PC-9 (cell line): ENCODE measurements around the gene USP1. TPM values are rescaled to one million over a fixed set of nuclear protein-coding genes. Genes with fewer than 3 reads are reported as not detected.

ENCODE experiments used
- Bru-seq: library from RNA; stranded (reverse); fragments of 400-500 nt; gene quantifications from one replicate; lab custom pipeline; 2021; lab: Mats Ljungman, UMichigan
- BruChase-seq, 2 experiments: library from RNA; stranded (reverse); fragments of 400-500 nt; gene quantifications; one replicate each; lab custom pipeline; 2021; lab: Mats Ljungman, UMichigan
- BruUV-seq: library from RNA; stranded (reverse); fragments of 400-500 nt; replicated peaks from 2 replicates; lab custom pipeline; 2021; lab: Mats Ljungman, UMichigan
- CTCF ChIA-PET: fragments of 300-600 bp; sonication (Branson Sonifier 250); formaldehyde crosslinking; loops from one replicate; lab custom pipeline; 2022; ENCODE audit warnings: antibody characterized with exemption; lab: Charles Lee
- POLR2A ChIA-PET: fragments of 300-600 bp; sonication (Branson Sonifier 250); formaldehyde crosslinking; loops from one replicate; lab custom pipeline; 2022; ENCODE audit warnings: antibody characterized with exemption; ENCODE audit not compliant: unreplicated experiment; lab: Charles Lee
- DNase-seq, 2 experiments: peaks; one replicate each; pipeline versions ENCODE4 v3.0.0 to v3.0.0-alpha.2; 2015 to 2022; ENCODE audit warnings: mixed read lengths in 1 of 2
- H2AFZ ChIP-seq: fragments of 200-600 bp; sonication (generic); 2 replicates; pipeline ENCODE4 v1.8.1; 2017; ENCODE audit warnings: antibody characterized with exemption
- H3F3A ChIP-seq: fragments of 200-600 bp; sonication (generic); 2 replicates; pipeline ENCODE4 v1.8.1; 2017; ENCODE audit warnings: antibody characterized with exemption, mild to moderate bottlenecking, low read depth; ENCODE audit not compliant: insufficient read depth
- H3K27ac ChIP-seq: fragments of 200-600 bp; sonication (generic); 2 replicates; pipeline ENCODE4 v1.6.1; 2016; ENCODE audit warnings: mixed run types
- H3K27me3 ChIP-seq: fragments of 200-600 bp; sonication (generic); 2 replicates; pipeline ENCODE4 v1.6.1; 2016; ENCODE audit warnings: low read depth, mixed run types; ENCODE audit not compliant: insufficient read depth
- H3K36me3 ChIP-seq: fragments of 200-600 bp; sonication (generic); 2 replicates; pipeline ENCODE4 v1.6.1; 2016; ENCODE audit warnings: low read depth, mixed run types
- H3K4me1 ChIP-seq: fragments of 200-600 bp; sonication (generic); replicated peaks from 2 replicates; pipeline ENCODE4 v1.6.1; 2016; ENCODE audit warnings: mixed run types; ENCODE audit not compliant: insufficient read depth
- H3K4me2 ChIP-seq: fragments of 200-600 bp; sonication (generic); 2 replicates; pipeline ENCODE4 v1.6.1; 2017; ENCODE audit warnings: mixed run types
- H3K4me3 ChIP-seq: fragments of 200-600 bp; sonication (generic); 2 replicates; pipeline ENCODE4 v1.6.1; 2016; ENCODE audit warnings: mixed run types
- H3K79me2 ChIP-seq: fragments of 200-600 bp; sonication (generic); 2 replicates; pipeline ENCODE4 v1.6.1; 2017; ENCODE audit warnings: low read depth, mixed run types
- H3K9me2 ChIP-seq: fragments of 200-600 bp; sonication (generic); 2 replicates; pipeline ENCODE4 v1.8.1; 2017; ENCODE audit warnings: mild to moderate bottlenecking; ENCODE audit not compliant: insufficient read depth
- H3K9me3 ChIP-seq: fragments of 200-600 bp; sonication (generic); 2 replicates; pipeline ENCODE4 v1.8.1; 2016; ENCODE audit warnings: low read depth; ENCODE audit not compliant: insufficient read depth
- H4K20me1 ChIP-seq: fragments of 200-600 bp; sonication (generic); 2 replicates; pipeline ENCODE4 v1.8.1; 2017; ENCODE audit not compliant: insufficient read depth
- EZH2 ChIP-seq: fragments of 200-600 bp; sonication (generic); IDR thresholded peaks from 2 replicates; pipeline ENCODE4 v1.8.0; 2017; ENCODE audit warnings: antibody characterized with exemption, low read depth
- intact Hi-C: fragments of 100-400 bp; cut with micrococcal nuclease; formaldehyde crosslinking; loops from one replicate; pipeline ENCODE4 v1.10.0; 2022; ENCODE audit not compliant: unreplicated experiment
- long read RNA-seq: library from polyadenylated mRNA; stranded (forward); transcript quantifications from one replicate; pipeline ENCODE4 v2.0.0, GENCODE V29; 2022
- total RNA-seq: library from RNA; stranded (reverse); gene quantifications from 2 replicates; pipeline ENCODE4 v1.2.3, GENCODE V29; 2021
- TF ChIP-seq, protein P1 (sequence below): fragments of 200-600 bp; sonication (generic); conservative IDR thresholded peaks from 2 replicates; pipeline ENCODE4 v1.6.1; 2017; ENCODE audit warnings: mixed run types, antibody characterized with exemption, mild to moderate bottlenecking, moderate library complexity

USP1 gene, protein sequence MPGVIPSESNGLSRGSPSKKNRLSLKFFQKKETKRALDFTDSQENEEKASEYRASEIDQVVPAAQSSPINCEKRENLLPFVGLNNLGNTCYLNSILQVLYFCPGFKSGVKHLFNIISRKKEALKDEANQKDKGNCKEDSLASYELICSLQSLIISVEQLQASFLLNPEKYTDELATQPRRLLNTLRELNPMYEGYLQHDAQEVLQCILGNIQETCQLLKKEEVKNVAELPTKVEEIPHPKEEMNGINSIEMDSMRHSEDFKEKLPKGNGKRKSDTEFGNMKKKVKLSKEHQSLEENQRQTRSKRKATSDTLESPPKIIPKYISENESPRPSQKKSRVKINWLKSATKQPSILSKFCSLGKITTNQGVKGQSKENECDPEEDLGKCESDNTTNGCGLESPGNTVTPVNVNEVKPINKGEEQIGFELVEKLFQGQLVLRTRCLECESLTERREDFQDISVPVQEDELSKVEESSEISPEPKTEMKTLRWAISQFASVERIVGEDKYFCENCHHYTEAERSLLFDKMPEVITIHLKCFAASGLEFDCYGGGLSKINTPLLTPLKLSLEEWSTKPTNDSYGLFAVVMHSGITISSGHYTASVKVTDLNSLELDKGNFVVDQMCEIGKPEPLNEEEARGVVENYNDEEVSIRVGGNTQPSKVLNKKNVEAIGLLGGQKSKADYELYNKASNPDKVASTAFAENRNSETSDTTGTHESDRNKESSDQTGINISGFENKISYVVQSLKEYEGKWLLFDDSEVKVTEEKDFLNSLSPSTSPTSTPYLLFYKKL
- 42.1 and 50.3 TPM in 2 replicates for total RNA-seq
- Bru-seq, nascent RNA: percentile 97 among the genes with signal in this experiment
- BruChase-seq, experiment 1, labeled RNA remaining after a 2-hour chase: percentile 96 among the genes with signal in this experiment
- BruChase-seq, experiment 2, labeled RNA remaining after a 6-hour chase: percentile 98 among the genes with signal in this experiment
- long read RNA-seq, transcript USP1-201 (9 exons, 3,996 nt): major isoform, 65 of 83 reads
- long read RNA-seq, partial matches to known transcripts: 8 of 83 reads
- long read RNA-seq, other reads (novel, unspliced or antisense): 8 of 83 reads

DNA sequence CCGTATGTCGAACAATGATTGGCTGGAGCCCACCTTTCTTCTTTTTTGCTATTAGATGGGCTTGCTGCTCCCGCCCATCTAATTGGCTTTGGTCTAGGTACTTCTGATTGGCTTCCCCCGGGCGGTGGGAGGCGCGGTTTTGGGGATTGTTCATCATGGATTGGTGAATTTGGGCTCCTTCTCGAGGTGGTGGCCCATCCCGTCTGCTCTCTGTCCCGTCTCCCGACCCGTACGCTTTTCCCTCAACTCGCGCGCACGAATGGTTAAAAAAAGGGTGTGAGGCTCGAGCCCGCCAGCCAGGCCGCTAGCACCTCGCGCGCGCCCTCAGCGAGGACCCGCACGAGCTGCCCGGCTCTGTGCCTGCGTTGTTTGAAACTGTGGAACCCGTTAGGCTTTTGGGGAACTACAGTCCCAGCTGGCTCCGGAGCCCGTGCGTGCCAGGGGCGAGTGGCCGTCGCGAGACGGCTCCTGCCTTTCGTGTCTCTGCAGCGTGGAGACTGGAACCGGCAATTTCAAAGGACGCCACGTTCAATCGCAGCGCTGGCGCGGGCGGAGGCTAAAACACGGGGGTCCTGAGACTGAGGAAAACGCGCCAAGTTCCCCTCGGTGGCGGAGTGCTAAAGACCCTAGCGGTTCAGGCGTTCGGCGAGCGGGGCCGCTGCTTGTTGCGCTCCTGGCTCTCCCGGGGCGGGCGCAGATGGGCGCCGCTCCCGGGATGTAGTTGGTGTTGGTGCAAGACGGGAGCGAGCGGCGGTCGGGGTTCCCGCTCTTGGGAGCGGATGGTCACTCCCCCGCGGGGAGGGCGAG, at the start of gene USP1:
USP1 (plus strand) TSS at position 584 of the 807 bp plus-strand sequence. CDS start 2,819 bp downstream, outside the sequence.
- H3K9me3 ChIP-seq: no peaks in the 10 kb centered on the region
- intact Hi-C loops: loop anchor here (1.0 to 5.0 kb wide), 6 partner anchors 206 to 931 kb away; partner anchors contain the start of genes ALG6 and ATG4C
- CTCF ChIA-PET: interaction anchor here (0.9 kb wide), 1 partner anchor 261 kb away, joined by 5 read pairs; no protein-coding TSS in a partner anchor
- no peaks in the 10 kb centered on the region for H3K27me3 ChIP-seq
- H3K36me3 ChIP-seq: peaks cover 13% of the 10 kb centered on the region
- H3F3A ChIP-seq: peaks cover 17% of the 10 kb centered on the region
- no peak for TF ChIP-seq EZH2
- TF ChIP-seq, protein P1, sequence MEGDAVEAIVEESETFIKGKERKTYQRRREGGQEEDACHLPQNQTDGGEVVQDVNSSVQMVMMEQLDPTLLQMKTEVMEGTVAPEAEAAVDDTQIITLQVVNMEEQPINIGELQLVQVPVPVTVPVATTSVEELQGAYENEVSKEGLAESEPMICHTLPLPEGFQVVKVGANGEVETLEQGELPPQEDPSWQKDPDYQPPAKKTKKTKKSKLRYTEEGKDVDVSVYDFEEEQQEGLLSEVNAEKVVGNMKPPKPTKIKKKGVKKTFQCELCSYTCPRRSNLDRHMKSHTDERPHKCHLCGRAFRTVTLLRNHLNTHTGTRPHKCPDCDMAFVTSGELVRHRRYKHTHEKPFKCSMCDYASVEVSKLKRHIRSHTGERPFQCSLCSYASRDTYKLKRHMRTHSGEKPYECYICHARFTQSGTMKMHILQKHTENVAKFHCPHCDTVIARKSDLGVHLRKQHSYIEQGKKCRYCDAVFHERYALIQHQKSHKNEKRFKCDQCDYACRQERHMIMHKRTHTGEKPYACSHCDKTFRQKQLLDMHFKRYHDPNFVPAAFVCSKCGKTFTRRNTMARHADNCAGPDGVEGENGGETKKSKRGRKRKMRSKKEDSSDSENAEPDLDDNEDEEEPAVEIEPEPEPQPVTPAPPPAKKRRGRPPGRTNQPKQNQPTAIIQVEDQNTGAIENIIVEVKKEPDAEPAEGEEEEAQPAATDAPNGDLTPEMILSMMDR: no peak
- H4K20me1 ChIP-seq: peaks cover 5% of the 10 kb centered on the region; the same call in 1 of the 2 replicates
- peak within 1 kb of the TSS; percentile 96 for H3K4me2 ChIP-seq
- DNase-seq: peak; percentile 99
- no TSS peak for BruUV-seq
- H3K9me2 ChIP-seq: no peaks in the 10 kb centered on the region
- peak within 1 kb of the TSS; percentile 100 for H3K4me3 ChIP-seq
- POLR2A ChIA-PET: interaction anchor here (0.6 to 0.7 kb wide), 3 partner anchors 112 to 890 kb away, joined by 3 to 7 read pairs (median 3); no protein-coding TSS in a partner anchor
- H3K27ac ChIP-seq: peak within 1 kb of the TSS; percentile 95
- peaks cover 59% of the 10 kb centered on the region for H3K79me2 ChIP-seq
- H2AFZ ChIP-seq: peak within 1 kb of the TSS; percentile 95
- peaks cover 23% of the 10 kb centered on the region for H3K4me1 ChIP-seq

GRCh38 chr1:62389531-62389930, 47.3 kb upstream of the USP1 start:
- Histone ChIP-seq H3K4me3 (no peak overlapping the region), H3K27me3 (no peaks in the 10 kb centered on the region), H3K79me2 (no peaks in the 10 kb centered on the region), H3K27ac (no peak overlapping the region), H3K9me3 (no peaks in the 10 kb centered on the region), H3K4me1 (peaks cover 44% of the 10 kb centered on the region), H2AFZ (no peak overlapping the region), H4K20me1 (no peaks in the 10 kb centered on the region), H3K36me3 (no peaks in the 10 kb centered on the region), H3K4me2 (0 out of 2 replicates have a peak overlapping the region, but pooled peaks have one; percentile 35), H3F3A (peaks cover 17% of the 10 kb centered on the region; the same call in 1 of the 2 replicates), H3K9me2 (no peaks in the 10 kb centered on the region)
- peak; percentile 57 to 60 for DNase-seq
- BruUV-seq: no TSS peak
- TF ChIP-seq, protein P1: no peak
- TF ChIP-seq EZH2: no peak
- intact Hi-C loops: loop anchor here (5.0 kb wide), 1 partner anchor 102 kb away; no protein-coding TSS in a partner anchor
- ChIA-PET CTCF (interaction anchor here (0.6 to 1.0 kb wide), 2 partner anchors 11 to 35 kb away, joined by 3 to 6 read pairs; no protein-coding TSS in a partner anchor), POLR2A (no interaction called here)
